Retina (tissue), 1 donor: ENCODE data around the gene ARRB1.
A peak's percentile ranks its signal among the peaks of the same experiment; 100 is the strongest.
"Not testable (repeated sequence)": the region's sequence is repeated elsewhere in the genome, so short reads cannot be mapped to it uniquely, and the experiment has no call there.

Experiments
- DNase-seq: peaks from one replicate; pipeline ENCODE4 v3.0.0-alpha.2; 2016

ARRB1 gene

DNA sequence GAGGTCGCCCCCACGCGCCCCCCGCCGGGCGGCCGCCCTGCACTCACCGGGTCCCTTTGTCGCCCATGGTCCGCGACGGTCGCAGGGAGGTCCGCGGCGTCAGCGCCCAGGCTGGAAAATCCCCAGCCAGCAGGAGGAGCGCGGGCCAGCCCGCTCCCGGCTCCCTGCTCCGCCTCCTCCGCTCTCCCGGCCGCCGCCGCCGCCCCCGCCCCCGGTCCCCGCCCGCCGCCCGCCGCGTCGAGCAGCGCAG, at the start of gene ARRB1:
Gene ARRB1, minus strand, starts transcription at position 121 of the 250 bp plus-strand sequence. Its CDS starts 54 bp downstream, at position 67.
- DNase-seq: no peak

DNA sequence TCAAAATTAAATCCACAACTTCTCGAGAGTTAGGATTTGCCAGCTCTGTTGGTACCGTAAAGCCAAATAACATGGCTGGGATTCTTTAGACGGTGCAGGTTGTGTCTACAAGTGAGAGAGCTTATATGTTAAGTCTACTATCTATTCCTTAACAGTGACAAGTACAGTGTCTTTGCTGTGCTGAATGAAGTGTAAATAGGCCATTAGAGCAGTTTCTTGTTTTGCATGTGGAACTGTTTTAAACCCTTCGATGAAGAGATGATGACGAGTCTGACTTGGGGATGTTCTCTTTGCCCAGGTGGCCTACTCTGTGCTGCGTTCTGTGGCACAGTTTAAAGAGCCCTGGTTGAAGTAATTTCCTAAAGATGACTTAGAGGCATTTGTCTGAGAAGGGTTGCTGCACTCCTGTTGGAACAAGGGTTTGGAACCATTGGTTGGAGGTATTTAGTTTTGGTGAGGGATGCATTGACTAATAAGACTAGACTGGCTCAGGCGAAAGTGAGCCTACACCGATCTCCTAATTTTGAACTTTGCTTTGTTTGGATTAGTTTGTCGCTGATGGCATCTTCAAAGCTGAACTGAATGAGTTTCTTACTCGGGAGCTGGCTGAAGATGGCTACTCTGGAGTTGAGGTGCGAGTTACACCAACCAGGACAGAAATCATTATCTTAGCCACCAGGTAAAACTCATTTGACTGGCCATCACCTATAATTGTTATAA, 48.8 kb upstream of the ARRB1 start:
- DNase-seq: peak; percentile 45

DNA sequence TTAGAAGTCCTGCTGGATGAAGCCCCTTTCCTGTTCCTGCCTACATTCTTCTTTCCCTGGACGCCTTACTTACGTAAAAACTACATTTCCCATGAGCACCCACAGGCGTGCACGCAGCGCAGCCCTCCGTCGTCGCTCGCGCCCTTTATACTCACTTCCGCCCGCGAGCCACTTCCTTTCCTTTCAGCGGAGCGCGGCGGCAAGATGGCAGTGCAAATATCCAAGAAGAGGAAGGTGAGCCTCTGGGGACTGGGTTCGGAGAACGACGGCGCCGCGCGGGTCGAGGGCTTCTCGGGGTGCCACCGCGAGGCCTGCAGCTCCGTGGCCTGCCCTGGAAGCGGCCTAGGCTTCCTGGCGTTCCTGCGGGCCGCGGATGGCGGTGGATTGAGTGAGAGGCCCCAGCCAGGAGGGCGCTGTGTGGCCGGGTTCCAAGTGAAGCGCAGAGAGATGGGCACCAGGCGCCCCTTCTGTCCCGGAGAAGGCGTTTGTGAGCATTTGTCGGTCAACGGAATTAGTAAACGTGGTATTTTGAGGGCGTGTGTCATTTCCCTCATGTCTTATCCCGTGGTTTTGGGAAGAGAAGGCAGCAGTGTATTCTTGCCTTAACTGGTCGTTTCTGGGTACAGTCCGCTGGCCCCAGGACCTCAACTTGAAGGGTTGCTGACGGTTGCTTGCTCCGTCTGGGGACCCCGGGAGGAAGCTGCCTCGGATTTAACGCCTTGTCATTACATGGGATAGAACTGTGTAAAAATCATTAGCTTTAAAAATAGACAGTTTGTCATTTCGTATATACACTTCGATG, 48.1 kb upstream of the ARRB1 start, which contains the start of gene RPS3:
Gene RPS3, plus strand, starts transcription at position 175 of the 802 bp plus-strand sequence. Its CDS starts 30 bp downstream, at position 205.
- DNase-seq: peak; percentile 98

DNA sequence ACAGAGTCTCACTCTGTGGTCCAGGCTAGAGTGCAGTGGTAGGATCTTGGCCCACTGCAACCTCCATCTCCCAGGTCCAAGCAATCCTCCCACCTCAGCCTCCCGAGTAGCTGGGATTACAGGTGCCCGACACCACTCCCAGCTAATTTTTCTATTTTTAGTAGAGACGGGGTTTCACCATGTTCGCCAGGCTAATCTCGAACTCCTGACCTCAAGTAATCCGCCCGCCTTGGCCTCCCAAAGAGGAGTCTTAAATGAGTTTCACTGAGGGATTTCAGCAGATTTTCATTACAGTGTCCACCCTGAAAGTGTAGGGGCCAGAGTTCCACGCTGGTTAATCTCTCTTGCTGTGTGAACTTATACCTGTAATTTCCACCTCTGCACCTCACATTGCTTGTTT, 47.4 kb upstream of the ARRB1 start:
- no peak for DNase-seq

DNA sequence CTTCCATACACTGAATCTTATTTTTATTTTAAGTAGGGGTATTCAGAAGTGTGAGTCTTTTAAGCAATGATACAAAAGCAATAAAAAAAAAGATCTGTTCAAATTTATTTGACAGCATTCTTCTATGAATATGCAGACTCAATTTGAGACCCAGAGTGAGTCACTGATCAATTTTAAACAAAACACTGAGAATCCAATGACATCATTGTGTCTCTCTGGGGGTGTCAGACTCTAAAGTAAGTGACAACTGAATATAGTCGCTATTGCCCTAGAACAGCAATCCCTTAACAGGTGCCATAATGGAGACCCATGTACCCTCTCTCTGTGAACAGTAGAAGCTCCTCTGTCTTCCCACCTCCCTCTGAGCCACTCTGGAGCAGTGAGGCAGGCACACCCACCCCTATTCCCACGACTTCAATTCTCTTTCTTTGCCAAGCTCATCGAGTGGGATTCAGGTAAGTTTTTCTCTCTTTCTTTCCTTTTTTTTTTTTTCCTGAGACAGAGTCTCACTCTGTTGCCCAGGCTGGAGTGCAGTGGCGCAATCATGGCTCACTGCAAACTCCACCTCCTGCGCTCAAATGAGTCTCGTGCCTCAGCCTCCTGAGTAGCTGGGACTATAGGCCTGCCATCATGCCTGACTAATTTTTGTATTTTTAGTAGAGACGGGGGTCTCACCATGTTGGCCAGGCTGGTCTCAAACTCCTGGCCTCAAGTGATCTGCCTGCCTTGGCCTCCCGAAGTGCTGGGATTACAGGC, 42.8 kb upstream of the ARRB1 start:
- DNase-seq: no peak

DNA sequence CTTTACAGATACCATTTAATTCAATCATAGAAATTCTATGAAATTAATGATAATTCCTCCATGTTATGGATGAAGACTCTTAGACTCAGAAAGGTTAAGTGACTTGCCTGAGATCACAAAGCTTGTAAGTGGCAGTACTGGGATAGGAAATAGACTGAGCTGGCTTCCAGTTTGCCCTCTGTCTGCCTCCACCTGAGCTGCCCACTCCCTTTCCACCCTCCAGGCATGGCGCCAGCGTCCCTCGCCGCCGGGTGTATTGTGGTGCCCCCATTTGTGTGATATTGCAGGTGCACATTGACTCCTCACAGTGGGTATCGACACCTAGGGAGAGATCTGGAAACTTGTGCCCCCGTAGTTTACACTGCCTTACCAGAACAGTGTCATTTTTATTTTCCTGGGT, 38.5 kb upstream of the ARRB1 start:
- no peak for DNase-seq

DNA sequence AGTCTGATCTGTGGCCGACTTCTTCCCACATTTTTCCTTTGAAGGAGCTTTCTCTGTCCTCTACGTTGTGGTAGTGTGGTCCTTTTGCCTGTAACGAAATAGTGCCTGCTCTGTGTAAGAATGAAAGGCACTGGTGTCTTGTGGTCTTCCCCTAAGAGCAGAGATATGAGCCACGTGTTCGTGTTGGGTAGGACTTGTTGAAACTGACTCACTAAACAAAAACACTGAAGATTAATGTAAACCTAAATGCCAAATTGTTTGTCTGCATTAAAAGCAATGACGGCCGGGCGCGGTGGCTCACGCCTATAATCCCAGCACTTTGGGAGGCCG, 37.8 kb upstream of the ARRB1 start:
- no peak for DNase-seq

DNA sequence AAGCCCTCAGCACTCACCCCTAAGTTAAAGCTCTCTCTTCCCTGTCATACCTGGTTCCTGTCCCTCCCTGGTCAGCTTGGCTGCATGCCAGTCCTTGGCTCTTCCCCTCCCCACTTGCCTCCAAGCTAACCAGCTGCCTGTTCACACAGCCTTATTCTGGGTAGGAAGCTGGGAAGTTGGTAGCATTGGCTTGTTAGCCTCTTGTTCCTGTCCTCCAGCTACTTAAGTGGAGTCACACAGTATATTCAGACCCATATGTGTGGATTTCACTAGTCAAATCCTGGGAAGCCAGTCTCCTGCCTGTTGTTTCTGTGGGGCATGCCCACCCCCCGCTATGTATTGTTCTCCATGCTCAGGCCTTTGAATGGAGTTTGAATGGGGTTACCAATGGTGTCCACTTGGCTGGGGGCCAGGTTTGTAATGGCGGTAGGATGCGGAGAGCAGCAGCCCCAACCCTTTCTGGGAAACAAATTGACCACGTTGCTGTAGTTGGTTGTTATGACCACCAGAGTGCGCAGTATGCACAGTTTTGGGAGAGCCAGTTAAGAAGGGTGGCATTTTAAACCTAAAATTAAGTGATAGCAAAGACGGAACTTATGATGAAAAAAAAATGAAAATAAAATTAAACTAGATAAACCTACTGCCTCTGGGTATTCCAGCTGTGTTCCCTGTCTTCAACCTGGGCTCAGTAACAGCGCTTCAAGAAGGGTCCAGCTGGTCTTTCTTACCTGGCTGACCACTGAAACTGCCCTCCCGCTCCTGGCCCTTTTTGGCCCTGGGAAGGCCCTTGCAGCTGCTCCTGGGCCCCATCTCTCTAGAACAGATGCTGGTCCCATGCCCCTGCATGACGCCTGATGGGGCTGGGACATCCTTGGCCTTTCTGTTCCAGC, 37.2 kb upstream of the ARRB1 start:
- peak; percentile 82 for DNase-seq

DNA sequence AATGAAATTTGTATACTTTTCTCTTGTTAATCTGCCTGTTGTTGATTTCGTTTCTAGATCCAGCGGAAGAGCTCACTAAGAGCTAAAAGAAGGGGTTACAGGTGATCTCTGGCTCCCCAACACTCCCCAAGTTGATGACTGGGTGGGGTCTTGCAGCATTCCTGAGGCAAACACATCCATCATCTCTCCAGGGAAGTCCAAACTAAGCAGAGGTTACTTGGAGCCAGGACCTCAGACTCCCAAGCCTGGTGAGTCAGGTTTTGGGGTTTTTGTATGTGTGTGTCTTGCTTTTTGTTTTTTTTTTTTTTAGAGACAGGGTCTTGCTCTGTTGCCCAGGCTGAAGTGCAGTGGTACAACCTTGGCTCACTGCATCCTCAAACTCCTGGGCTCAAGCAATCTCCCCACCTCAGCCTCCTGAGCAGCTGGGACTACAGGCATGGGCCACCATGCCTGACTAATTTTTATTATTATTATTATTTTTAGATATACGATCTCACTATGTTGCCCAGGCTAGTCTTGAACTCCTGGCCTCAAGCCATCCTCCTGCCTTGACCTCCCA, 36.4 kb upstream of the ARRB1 start:
- DNase-seq: no peak

DNA sequence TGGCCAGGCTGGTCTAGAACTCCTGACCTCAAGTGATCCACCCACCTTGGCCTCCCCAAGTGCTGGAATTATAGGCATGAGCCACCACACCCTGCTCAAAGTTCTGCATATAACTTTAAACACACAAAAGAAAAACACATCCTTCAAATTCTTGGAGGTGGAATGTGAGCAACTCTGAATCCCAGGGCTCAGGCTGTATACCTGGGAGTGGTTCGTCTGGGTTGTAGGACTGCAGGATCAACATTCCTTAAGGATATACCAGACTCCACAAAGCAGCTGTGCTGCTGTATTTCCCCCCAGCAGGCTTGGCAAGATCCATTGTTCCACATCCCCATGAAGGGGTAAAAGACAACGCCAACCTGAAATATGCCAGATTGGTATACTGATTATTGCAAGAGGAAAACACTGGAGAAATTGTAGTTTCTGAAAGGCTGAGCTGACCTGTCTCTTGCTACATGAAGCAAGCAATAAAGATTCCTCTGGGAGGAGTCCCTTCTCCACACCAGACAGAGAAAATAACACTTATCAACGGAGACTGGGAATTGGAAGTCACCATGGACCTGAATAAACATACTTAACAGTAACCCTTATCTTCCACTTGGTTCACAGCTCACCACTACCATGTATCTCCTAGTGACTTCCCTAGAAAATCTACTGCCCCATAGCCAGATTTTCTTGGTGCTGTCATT, 35.6 kb upstream of the ARRB1 start:
- no peak for DNase-seq

DNA sequence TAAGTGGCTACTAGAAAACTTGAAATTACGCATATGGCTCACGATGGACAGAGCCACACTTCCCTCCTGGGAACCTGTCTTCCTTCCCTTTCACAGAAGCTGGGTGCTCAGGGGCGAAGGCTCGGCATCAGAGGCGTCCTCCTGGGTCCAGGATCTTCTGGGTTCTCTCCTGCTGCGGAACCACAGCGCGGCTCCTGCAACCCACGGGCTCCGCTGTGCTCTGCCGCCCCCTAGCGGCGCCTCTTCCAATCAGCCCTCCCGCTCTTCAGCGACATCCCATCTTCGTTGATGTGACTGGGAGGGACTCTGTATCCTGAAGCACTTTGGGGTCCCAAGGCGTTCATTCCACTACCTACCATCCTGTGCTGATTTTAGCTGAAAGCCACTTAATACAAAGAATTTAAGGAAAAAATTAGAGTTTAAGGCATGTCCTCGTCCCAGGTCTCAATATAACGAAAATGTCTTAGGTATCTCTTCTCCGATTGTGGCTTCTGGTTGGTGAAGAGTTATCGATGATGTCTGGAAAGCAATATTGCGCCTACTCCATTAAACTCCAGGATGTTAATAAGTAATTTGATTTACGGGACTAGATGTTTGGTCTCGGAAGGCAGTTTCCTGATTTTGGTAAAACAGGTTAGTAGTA, 33.1 kb upstream of the ARRB1 start:
- peak; percentile 87 for DNase-seq

DNA sequence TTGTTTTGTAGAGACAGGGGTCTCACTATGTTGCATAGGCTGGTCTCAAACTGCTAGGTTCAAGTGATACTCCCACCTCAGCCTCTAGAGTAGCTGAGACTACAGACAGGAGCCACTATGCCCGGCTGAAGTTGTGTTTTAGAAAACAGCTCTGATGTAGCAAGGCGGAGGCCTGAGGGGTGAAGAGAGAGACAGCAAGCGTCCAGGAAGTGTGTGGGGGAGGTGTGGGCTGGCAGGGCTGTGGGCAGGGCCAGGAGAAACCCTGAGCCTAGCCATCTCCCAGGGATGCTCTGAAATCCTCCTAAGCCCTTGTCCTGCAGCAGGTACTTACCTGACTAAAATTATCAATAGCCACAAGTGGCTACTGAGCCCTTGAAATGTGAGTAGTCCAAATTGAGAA, 31.8 kb upstream of the ARRB1 start:
- no peak for DNase-seq

DNA sequence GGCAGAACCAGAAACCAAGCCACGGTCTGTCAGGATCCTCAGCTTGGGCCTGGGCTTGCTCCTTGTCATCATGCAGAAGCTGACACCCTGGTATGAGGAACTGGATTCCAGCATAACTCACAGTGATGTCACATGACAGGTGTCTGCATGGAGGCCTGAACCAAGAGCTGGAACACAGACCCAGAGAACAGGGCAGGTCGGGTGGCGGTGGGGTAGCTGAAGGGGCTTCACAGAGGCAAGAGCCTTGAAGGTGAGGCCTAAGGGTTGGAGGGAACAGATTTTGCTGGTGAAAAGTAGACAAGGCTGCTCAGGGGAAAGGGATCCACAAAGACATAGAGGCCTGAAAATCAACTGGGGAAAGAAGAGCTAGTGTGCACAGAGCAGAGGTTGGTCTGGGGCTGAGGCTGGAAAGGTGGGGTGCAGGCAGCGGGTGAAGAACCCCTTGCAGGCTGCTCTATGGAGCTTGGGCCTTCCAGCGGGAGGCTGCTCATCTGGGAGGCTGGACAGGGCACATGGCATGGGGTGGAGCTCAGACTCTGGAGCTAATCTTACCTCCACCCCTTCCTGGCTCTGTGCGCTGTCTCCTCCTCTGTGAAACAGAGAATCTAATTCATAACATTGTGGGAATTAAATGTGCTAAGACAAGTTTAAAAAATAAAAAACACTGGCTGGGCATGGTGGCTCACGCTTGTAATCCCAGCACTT, 29.4 kb upstream of the ARRB1 start:
- DNase-seq: no peak

DNA sequence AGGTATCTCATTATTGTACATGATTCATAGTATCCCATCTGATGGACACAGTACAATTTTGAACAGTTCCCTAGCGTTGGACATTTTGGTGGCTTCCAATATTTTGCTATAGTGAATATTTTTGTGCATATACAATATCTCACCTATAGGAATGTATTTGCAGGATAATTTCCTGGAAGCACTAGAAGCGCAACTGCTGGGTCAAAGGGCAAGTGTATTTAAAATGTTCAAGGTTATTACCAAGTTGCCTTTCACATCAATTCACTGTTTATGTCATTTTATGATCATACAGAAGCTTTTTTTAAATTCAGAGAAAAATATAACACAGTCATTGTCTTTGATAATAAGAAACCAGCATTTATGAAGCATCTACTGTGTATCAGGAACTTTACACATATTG, 28.8 kb upstream of the ARRB1 start:
- DNase-seq: no peak

DNA sequence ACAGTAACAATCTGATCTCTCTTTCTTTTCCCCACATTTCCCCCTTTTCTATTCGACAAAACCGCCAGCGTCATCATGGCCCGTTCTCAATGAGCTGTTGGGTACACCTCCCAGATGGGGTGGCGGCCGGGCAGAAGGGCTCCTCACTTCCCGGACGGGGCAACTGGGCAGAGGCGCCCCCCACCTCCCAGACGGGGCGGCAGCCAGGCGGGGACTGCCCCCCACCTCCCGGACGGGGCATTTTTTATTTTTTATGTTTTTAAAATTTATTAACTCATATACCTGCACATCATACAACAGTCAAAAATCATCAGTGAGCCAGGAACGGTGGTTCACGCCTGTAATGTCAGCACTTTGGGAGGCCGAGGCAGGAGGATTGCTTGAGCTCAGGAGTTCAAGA, 27.3 kb upstream of the ARRB1 start:
- DNase-seq: not testable (repeated sequence)

DNA sequence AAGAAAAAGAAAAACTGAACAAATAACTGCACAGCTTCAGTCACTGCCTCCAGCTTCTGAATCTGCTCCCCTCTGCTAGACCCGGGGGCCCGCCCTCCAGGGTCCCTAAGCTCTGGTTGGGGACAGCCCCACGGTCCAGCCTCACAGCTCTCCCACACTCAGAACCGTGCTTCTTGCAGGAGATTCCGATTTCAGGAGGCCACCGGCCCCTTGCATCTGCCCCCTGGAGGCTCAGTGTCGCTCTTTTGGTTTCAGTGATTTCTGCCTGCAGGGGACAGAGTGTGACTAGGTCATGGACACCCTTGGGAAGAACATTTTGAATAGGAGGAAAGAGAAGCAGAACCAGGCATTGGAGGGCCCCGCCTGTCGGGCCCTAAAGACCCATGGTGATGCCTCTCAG, 24.7 kb upstream of the ARRB1 start:
- no peak for DNase-seq

DNA sequence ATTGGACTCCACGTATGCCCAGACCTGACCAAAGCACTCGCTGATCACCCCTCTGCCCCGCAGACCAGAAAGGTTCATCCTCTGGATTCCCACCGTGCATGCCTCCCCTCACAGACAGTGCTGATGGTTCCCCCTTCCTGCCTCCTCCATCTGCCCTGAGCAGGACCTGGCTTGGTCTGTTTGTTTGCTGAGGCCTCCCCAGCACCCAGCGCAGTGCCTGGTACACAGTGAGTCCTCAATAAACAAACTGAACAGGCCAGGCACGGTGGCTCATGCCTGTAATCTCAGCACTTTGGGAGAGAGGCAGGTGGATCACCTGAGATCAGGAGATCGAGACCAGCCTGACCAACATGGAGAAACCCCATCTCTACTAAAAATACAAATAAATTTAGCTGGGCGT, 24.2 kb upstream of the ARRB1 start:
- no peak for DNase-seq

DNA sequence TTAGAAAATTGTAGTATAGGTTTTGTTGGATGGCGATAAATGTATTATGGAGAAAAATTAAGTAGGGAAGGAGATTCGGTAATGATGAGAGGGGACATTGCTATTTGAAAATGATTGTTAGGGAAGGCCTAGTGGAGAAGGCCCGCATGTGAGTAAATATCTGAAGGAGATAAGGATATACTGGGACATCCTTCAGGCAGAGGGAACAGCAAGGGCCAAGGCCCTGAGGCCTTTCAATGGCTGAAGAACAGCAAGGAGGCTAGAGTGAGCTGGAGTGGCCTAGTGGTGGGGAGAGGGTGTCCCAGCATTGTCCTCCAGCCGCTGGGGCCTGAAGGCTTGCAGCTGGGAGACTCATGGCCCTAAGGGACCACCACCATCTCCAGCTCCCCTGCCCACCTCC, 23.2 kb upstream of the ARRB1 start:
- no peak for DNase-seq

DNA sequence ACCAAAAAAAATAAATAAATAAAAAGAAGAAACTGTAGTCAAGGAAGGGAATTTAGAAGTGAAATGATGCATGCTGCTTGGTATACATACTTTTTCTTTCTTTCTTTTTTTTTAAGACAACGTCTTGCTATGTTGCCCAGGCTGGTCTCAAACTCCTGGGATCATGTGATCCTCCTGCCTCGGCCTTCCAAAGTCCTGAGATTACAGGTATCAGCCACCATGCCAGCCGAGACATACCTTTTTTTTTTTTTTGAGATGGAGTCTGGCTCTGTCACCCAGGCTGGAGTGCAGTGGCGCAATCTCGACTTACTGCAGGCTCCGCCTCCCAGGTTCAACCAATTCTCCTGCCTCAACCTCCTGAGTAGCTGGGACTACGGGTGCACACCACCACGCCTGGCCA, 21.7 kb upstream of the ARRB1 start:
- DNase-seq: no peak

DNA sequence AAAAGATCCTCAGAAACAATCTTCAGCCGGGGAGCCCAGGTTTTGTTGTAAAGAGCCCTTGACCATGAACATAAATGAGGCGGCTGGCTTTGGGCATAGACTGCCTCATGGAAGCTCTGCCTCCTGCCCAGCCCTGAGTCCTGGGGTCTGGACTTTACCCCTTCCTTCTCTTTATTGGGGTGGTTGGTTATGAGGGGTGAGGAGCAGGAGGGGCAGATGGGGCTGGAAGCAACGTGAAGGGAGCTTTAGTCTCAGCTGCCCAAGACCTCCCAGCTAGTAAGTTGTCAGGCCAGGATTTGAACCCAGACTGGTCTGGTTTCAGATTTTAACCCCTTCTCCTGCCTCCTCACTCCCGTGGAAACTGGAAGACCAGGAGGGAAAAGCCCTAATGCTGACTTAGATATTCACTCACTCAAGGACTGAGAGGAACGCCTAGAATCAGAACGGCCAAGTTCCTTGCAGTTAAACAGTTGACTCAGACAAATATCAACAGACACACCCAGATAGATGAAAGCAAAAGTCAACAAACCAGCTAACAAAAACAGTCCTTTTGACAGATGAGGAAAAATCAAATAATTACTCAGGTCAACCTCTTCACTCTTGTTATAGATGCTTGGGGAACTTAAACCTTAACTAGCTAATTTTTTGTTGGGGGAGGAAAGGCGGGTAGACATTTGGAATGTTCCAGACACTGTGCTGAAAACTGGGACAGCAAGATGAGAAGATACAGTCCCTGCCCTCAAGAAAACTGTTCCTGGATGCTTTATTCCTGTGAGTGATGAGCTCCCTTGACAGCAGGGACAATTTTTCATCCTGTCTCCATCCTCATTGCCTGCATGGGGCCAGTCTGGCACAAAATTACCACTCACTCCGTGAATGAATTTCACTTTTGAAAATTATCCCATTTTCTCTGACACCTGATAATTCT, 20.8 kb upstream of the ARRB1 start:
- no peak for DNase-seq
